Testis (tissue), 3 donors: ENCODE results near the gene TMEM219. TPM values are rescaled to one million over a fixed set of nuclear protein-coding genes. Genes with fewer than 3 reads are reported as not detected.

ENCODE experiments used
- DNase-seq: peaks from one replicate; pipeline ENCODE4 v3.0.0-alpha.2; 2019
- H3K27ac ChIP-seq, 2 donors: fragments of 200-600 bp; sonication (generic); one replicate each; pipeline ENCODE4 v1.5.1; 2019
- H3K27me3 ChIP-seq: fragments of 200-600 bp; sonication (generic); one replicate; pipeline ENCODE4 v1.5.1; 2019
- H3K36me3 ChIP-seq: fragments of 200-600 bp; sonication (generic); one replicate; pipeline ENCODE4 v1.5.1; 2017; ENCODE audit warnings: low read depth; ENCODE audit errors: missing control alignments
- H3K4me1 ChIP-seq: fragments of 200-600 bp; sonication (generic); one replicate; pipeline ENCODE4 v1.5.1; 2019
- H3K4me3 ChIP-seq, 2 donors: fragments of 200-600 bp; sonication (generic); one replicate each; pipeline ENCODE4 v1.5.1; 2017 to 2019
- H3K9me3 ChIP-seq: fragments of 200-600 bp; sonication (generic); one replicate; pipeline ENCODE4 v1.5.1; 2017
- CTCF ChIP-seq, 3 experiments: fragments of 450-650 bp in 2 of 3; fragments of 200-600 bp in 1 of 3; sonication (generic) in 1 of 3; IDR thresholded peaks; one replicate each; pipeline ENCODE4 v1.5.1; 2016 to 2019; ENCODE audit warnings: antibody characterized with exemption in 3 of 3, mild to moderate bottlenecking in 2 of 3, moderate library complexity in 1 of 3
- POLR2A ChIP-seq: fragments of 450-650 bp; IDR thresholded peaks from one replicate; pipeline ENCODE4 v1.6.1; 2017; ENCODE audit warnings: antibody characterized with exemption, mild to moderate bottlenecking, moderate library complexity
- WGBS, 2 donors: methylation state at CpG; one replicate each; pipeline ENCODE4 v1.1.5; 2018; 5-methylcytosine and 5-hydroxymethylcytosine counted together
- intact Hi-C: fragments of 100-400 bp; cut with DNase I; formaldehyde crosslinking; loops from one replicate; pipeline ENCODE4 v1.15.1; 2023; ENCODE audit warnings: low total_unique reads
- polyA plus RNA-seq: library from polyadenylated mRNA; stranded (reverse); fragments of 350-450 nt; fragmentation: Illumina TruSeq; extraction: RNeasy Lipid Tissue Mini Kit (QIAGEN cat#74804); gene quantifications from one replicate; pipeline ENCODE4 v1.2.3, GENCODE V29; 2014; ENCODE audit warnings: low read depth, low replicate concordance; ENCODE audit not compliant: insufficient read depth
- total RNA-seq, 2 donors: library from RNA; depleted of rRNA; stranded (reverse); fragments of >200 nt; gene quantifications; one replicate each; pipeline ENCODE4 v1.2.3, GENCODE V29; 2016

TMEM219 gene
- total and polyA plus RNA-seq, 3 donors from 2014 or later: 160 to 280 (median 203) TPM

- H3K4me3 ChIP-seq: no peak overlapping the region
- H3K27me3 ChIP-seq: no peaks in the 10 kb centered on the region
- H3K9me3 ChIP-seq: no peaks in the 10 kb centered on the region
- DNase-seq: no peak
- no peaks in the 10 kb centered on the region for H3K36me3 ChIP-seq
- H3K27ac ChIP-seq: no peak overlapping the region
- 86 to 90% methylated on average over 9 of the region's 9 CpGs for WGBS, 2 donors
- peaks cover 24% of the 10 kb centered on the region for H3K4me1 ChIP-seq
- TF ChIP-seq CTCF (IDR thresholded peaks at IDR 0.05): no peak
- TF ChIP-seq POLR2A: no peak
- intact Hi-C loops: no loop called here
Measured at GRCh38 chr16:29978564-29979270, 16.8 kb downstream of the TMEM219 start.

- WGBS, 2 donors: 78 to 89% methylated on average over 16 to 24 of the region's 24 CpGs
- Histone ChIP-seq H3K36me3 (no peaks in the 10 kb centered on the region), H3K4me3 (no peak overlapping the region), H3K27ac (no peak overlapping the region), H3K27me3 (no peaks in the 10 kb centered on the region), H3K9me3 (no peaks in the 10 kb centered on the region), H3K4me1 (no peaks in the 10 kb centered on the region)
- DNase-seq: no peak
- intact Hi-C loops: no loop called here
- TF ChIP-seq POLR2A (no peak), CTCF (IDR thresholded peaks at IDR 0.05) (no peak)
Measured at GRCh38 chr16:29982560-29983419, 20.9 kb downstream of the TMEM219 start.

- WGBS, 2 donors: 78% methylated on average over 8 to 12 of the region's 12 CpGs
- intact Hi-C loops: no loop called here
- H3K4me3 ChIP-seq: no peak overlapping the region
- no peaks in the 10 kb centered on the region for H3K36me3 ChIP-seq
- DNase-seq: no peak
- no peaks in the 10 kb centered on the region for H3K9me3 ChIP-seq
- H3K27me3 ChIP-seq: no peaks in the 10 kb centered on the region
- no peak overlapping the region for H3K27ac ChIP-seq
- no peaks in the 10 kb centered on the region for H3K4me1 ChIP-seq
- TF ChIP-seq CTCF (IDR thresholded peaks at IDR 0.05): no peak
- TF ChIP-seq POLR2A: no peak
Measured at GRCh38 chr16:29983420-29984136, 21.7 kb downstream of the TMEM219 start.

GRCh38 chr16:29984137-29984763 lies 22.4 kb downstream of the TMEM219 start:
- TF ChIP-seq CTCF (IDR thresholded peaks at IDR 0.05) (no peak), POLR2A (no peak)
- H3K36me3 ChIP-seq: no peaks in the 10 kb centered on the region
- no peak for DNase-seq
- H3K4me1 ChIP-seq: no peaks in the 10 kb centered on the region
- intact Hi-C loops: no loop called here
- H3K27me3 ChIP-seq: no peaks in the 10 kb centered on the region
- H3K27ac ChIP-seq: no peak overlapping the region
- no peak overlapping the region for H3K4me3 ChIP-seq
- WGBS, 2 donors: 75 to 84% methylated on average over 6 of the region's 6 CpGs
- H3K9me3 ChIP-seq: no peaks in the 10 kb centered on the region
